ENCODE measurements around the gene EEIG2. TPM values are rescaled to one million over a fixed set of nuclear protein-coding genes. Genes with fewer than 3 reads are reported as not detected.

EEIG2 gene
- total and polyA plus RNA-seq, 2 donors (not counting 3 experiments of a cell fraction or from before 2014, with no cell fraction given), result 2.5 to 7.2 TPM

GRCh38 chr1:108597041-108597440 lies 37.1 kb downstream of the EEIG2 start:
- Histone ChIP-seq H3K79me2 (ENCODE audit: control insufficient read depth, insufficient read depth, low read length) (no peaks in the 10 kb centered on the region), H3K4me2 (ENCODE audit: insufficient read depth, low read length) (no peak overlapping the region), H3K27me3 (ENCODE audit: control insufficient read depth in 2 of 2, insufficient read depth in 2 of 2, low read length in 2 of 2) (no peaks in the 10 kb centered on the region), H4K20me1 (replicated peaks; ENCODE audit: control insufficient read depth, extremely low read depth, insufficient read depth, low read length) (no peaks in the 10 kb centered on the region), H3K27ac (ENCODE audit: insufficient read depth, low read depth, low read length) (no peak overlapping the region), H3K4me1 (ENCODE audit: control insufficient read depth, extremely low read depth, insufficient read depth, low read length) (peaks cover 14% of the 10 kb centered on the region), H3K4me3 (replicated peaks in 1 of 3; ENCODE audit: insufficient read depth in 1 of 3, low read depth in 1 of 3, low read length in 3 of 3) (no peak overlapping the region), H2AFZ (ENCODE audit: low read depth, low read length) (no peak overlapping the region), H3K36me3 (ENCODE audit: control insufficient read depth in 2 of 2, extremely low read depth in 1 of 2, insufficient read depth in 2 of 2, low read length in 2 of 2) (no peaks in the 10 kb centered on the region), H3K9me1 (replicated peaks; ENCODE audit: control insufficient read depth, extremely low read depth, insufficient read depth, low read length) (no peaks in the 10 kb centered on the region), H3K9me3 (replicated peaks; ENCODE audit: control insufficient read depth, insufficient read depth, low read length) (no peaks in the 10 kb centered on the region), H3K9ac (replicated peaks; ENCODE audit: extremely low read depth, insufficient read depth, low read length) (no peak overlapping the region)
- DNase-seq (ENCODE audit: low read depth, low spot score) (no peak), FAIRE-seq (no peak)
- ChIA-PET POLR2A (no interaction called here), CTCF (interaction anchor here (0.8 kb wide), 1 partner anchor 46 kb away, joined by 3 read pairs; no protein-coding TSS in a partner anchor)
- dilution Hi-C loops (cut with MboI; ENCODE audit: extremely low pct_ligation_motif_present, low sequenced_read_pairs) (no loop called here), intact Hi-C loops (cut with micrococcal nuclease) (no loop called here)
- TF ChIP-seq GATA2 (IDR thresholded peaks at IDR 0.05; ENCODE audit: insufficient read depth, insufficient read length, low read depth, low read length) (no peak), EZH2 (IDR thresholded peaks at IDR 0.05; ENCODE audit: borderline replicate concordance, low read depth, low read length, severe bottlenecking) (no peak), POLR2AphosphoS5 (IDR thresholded peaks at IDR 0.05; ENCODE audit: insufficient read depth, low read depth, low read length) (no peak), FOS (IDR thresholded peaks at IDR 0.05; ENCODE audit: borderline replicate concordance, insufficient read depth, low read length) (no peak), JUN (IDR thresholded peaks at IDR 0.05; ENCODE audit: borderline replicate concordance, insufficient read depth, insufficient read length, low read depth) (no peak), POLR2A (IDR thresholded peaks at IDR 0.05; ENCODE audit: low read depth, low read length) (no peak), MAX (IDR thresholded peaks at IDR 0.05; ENCODE audit: insufficient read depth, insufficient read length) (no peak), MYC (IDR thresholded peaks at IDR 0.05; ENCODE audit: low read depth, low read length) (no peak), CTCF (IDR thresholded peaks at IDR 0.05; ENCODE audit: extremely low read depth in 1 of 2, insufficient read depth in 1 of 2, low read depth in 1 of 2, low read length in 2 of 2) (no peak)
- no TSS peak for BruUV-seq (replicated peaks)

Data from endothelial cell of umbilical vein (primary cell).